ENCODE measurements around the gene TAS1R1. TPM values are rescaled to one million over a fixed set of nuclear protein-coding genes. Genes with fewer than 3 reads are reported as not detected.

TAS1R1 gene
- total RNA-seq, 1 donor from 2014 or later = not detected

DNA sequence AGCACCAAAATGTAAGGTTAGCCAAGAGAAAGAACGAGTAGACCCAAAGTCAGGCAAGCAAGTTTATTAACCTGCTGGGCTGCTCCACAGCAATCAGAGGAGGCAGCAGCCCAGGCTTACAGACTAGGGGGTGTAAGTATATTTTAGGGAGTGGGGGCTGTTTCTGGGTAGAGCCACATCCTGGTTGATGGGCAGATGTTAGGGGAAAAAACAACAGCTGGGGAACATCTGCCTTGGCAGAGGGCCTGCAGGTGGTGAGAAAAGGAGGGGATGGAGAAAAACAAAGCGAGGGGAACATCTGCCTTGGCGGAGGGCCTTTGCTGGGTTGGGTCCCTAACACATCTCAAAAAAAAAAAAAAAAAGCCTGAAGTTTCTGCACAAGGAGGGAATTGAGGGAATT lies 15.0 kb downstream of the TAS1R1 start:
- no peaks in the 10 kb centered on the region for H3K9me3 ChIP-seq
- H3K4me3 ChIP-seq = no peak overlapping the region
- H3K27ac ChIP-seq = no peak overlapping the region
- no peaks in the 10 kb centered on the region for H3K27me3 ChIP-seq
- no peaks in the 10 kb centered on the region for H3K36me3 ChIP-seq
- no peaks in the 10 kb centered on the region for H3K4me1 ChIP-seq
- TF ChIP-seq POLR2A (IDR thresholded peaks at IDR 0.05) (no peak), POLR2AphosphoS5 (IDR thresholded peaks at IDR 0.05; ENCODE audit: insufficient read depth in 1 of 2, low read depth in 1 of 2) (no peak)
- TF ChIP-seq, protein P1, sequence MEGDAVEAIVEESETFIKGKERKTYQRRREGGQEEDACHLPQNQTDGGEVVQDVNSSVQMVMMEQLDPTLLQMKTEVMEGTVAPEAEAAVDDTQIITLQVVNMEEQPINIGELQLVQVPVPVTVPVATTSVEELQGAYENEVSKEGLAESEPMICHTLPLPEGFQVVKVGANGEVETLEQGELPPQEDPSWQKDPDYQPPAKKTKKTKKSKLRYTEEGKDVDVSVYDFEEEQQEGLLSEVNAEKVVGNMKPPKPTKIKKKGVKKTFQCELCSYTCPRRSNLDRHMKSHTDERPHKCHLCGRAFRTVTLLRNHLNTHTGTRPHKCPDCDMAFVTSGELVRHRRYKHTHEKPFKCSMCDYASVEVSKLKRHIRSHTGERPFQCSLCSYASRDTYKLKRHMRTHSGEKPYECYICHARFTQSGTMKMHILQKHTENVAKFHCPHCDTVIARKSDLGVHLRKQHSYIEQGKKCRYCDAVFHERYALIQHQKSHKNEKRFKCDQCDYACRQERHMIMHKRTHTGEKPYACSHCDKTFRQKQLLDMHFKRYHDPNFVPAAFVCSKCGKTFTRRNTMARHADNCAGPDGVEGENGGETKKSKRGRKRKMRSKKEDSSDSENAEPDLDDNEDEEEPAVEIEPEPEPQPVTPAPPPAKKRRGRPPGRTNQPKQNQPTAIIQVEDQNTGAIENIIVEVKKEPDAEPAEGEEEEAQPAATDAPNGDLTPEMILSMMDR (IDR thresholded peaks at IDR 0.05) = no peak
- no peak for DNase-seq (ENCODE audit: extremely low spot score in 2 of 2)
- intact Hi-C loops (cut with DNase I) = no loop called here

DNA sequence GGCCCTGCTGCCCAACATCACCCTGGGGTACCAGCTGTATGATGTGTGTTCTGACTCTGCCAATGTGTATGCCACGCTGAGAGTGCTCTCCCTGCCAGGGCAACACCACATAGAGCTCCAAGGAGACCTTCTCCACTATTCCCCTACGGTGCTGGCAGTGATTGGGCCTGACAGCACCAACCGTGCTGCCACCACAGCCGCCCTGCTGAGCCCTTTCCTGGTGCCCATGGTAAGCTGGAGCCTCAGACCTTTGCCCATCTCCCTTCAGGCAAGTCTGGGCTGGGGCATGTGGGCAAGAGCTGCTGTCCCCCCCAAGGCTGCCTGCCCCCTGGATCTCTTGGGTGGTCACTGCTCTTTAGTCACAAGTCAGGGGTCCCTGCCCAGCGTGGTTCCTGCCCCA lies 15.9 kb downstream of the TAS1R1 start:
- no peaks in the 10 kb centered on the region for H3K9me3 ChIP-seq
- TF ChIP-seq POLR2A (IDR thresholded peaks at IDR 0.05) = no peak
- TF ChIP-seq POLR2AphosphoS5 (IDR thresholded peaks at IDR 0.05; ENCODE audit: insufficient read depth in 1 of 2, low read depth in 1 of 2) = no peak
- TF ChIP-seq, protein P1 (IDR thresholded peaks at IDR 0.05) = no peak
- no peak for DNase-seq (ENCODE audit: extremely low spot score in 2 of 2)
- no peak overlapping the region for H3K4me3 ChIP-seq
- H3K27ac ChIP-seq = no peak overlapping the region
- no peaks in the 10 kb centered on the region for H3K36me3 ChIP-seq
- no peaks in the 10 kb centered on the region for H3K27me3 ChIP-seq
- intact Hi-C loops (cut with DNase I) = no loop called here
- H3K4me1 ChIP-seq = no peaks in the 10 kb centered on the region

DNA sequence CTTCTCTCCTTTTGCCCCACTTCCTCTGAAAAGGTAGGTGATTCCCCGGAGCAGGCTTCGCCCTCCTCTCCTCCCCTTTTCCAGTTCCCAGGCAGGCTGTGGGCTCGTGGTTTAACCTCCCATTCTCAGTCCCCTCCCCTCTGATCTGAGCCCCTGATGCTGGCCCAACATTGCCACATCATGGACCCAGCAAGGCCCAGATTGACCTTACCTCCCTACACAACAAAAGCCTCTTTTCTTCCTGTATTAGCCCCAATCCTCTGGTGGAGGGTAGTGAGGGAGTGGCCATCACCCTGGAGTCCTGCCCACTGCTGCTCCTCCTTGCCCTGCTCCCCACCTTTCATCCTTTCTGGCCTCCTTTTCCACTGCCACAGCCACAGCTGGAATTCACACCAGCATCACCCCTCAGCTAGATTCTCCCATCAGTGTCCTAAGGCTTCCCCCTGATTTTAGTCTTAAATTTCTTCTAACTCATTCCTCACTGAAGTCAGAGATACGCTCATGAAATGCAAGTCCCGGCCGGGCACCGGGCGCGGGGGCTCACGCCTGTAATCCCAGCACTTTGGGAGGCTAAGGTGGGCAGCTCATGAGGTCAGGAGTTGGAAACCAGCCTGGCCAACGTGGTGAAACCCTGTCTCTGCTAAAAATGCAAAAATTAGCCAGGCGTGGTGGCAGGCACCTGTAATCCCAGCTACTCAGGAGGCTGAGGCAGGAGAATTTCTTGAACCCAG lies 17.7 kb downstream of the TAS1R1 start:
- no peak overlapping the region for H3K27ac ChIP-seq
- H3K4me1 ChIP-seq = no peaks in the 10 kb centered on the region
- TF ChIP-seq POLR2AphosphoS5 (IDR thresholded peaks at IDR 0.05; ENCODE audit: insufficient read depth in 1 of 2, low read depth in 1 of 2) (no peak), POLR2A (IDR thresholded peaks at IDR 0.05) (no peak)
- TF ChIP-seq, protein P1 (IDR thresholded peaks at IDR 0.05) = no peak
- no peak for DNase-seq (ENCODE audit: extremely low spot score in 2 of 2)
- H3K27me3 ChIP-seq = no peaks in the 10 kb centered on the region
- H3K9me3 ChIP-seq = no peaks in the 10 kb centered on the region
- no peaks in the 10 kb centered on the region for H3K36me3 ChIP-seq
- intact Hi-C loops (cut with DNase I) = no loop called here
- H3K4me3 ChIP-seq = no peak overlapping the region

DNA sequence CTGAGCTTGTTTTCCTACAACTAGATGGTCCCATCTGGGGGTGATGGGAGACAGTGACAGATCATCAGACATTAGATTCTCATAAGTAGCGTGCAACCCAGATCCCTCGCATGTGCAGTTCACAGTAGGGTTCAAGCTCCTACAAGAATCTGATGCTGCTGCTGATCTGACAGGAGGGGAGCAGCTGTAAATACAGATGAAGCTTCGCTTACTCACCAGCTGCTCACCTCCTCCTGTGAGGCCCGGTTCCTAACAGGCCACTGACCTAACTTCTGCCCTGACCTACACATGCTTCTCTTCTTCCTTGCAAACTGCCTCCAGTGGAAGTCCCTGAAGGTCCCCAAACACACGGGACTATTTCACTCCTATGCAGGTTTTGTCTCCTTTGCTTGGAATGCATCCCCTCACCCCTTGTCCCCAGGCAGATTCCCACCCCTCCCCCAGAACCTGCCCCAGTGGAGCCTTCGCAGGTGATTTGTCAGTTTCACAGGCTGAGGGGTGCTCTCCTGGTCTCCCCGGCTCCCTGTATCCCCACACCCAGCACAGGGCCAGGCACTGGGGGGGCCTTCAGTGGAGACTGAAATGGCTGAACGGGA lies 19.0 kb downstream of the TAS1R1 start:
- TF ChIP-seq POLR2AphosphoS5 (IDR thresholded peaks at IDR 0.05; ENCODE audit: insufficient read depth in 1 of 2, low read depth in 1 of 2) = no peak
- TF ChIP-seq, protein P1 (IDR thresholded peaks at IDR 0.05) = no peak
- no peak for TF ChIP-seq POLR2A (IDR thresholded peaks at IDR 0.05)
- H3K4me1 ChIP-seq = peaks cover 3% of the 10 kb centered on the region

DNA sequence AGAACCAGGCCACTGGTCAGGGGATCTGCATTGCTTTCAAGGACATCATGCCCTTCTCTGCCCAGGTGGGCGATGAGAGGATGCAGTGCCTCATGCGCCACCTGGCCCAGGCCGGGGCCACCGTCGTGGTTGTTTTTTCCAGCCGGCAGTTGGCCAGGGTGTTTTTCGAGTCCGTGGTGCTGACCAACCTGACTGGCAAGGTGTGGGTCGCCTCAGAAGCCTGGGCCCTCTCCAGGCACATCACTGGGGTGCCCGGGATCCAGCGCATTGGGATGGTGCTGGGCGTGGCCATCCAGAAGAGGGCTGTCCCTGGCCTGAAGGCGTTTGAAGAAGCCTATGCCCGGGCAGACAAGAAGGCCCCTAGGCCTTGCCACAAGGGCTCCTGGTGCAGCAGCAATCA lies 19.7 kb downstream of the TAS1R1 start:
- Histone ChIP-seq H3K4me1 (peaks cover 7% of the 10 kb centered on the region), H3K36me3 (no peaks in the 10 kb centered on the region), H3K4me3 (no peak overlapping the region), H3K9me3 (no peaks in the 10 kb centered on the region), H3K27me3 (no peaks in the 10 kb centered on the region), H3K27ac (no peak overlapping the region)
- DNase-seq (ENCODE audit: extremely low spot score in 2 of 2) = no peak
- TF ChIP-seq POLR2AphosphoS5 (IDR thresholded peaks at IDR 0.05; ENCODE audit: insufficient read depth in 1 of 2, low read depth in 1 of 2) = no peak
- TF ChIP-seq POLR2A (IDR thresholded peaks at IDR 0.05) = no peak
- TF ChIP-seq, protein P1 (IDR thresholded peaks at IDR 0.05) = no peak
- intact Hi-C loops (cut with DNase I) = no loop called here

More for the DNA sequence above, 19.0 kb downstream of the TAS1R1 start:
- no peak overlapping the region for H3K27ac ChIP-seq
- H3K9me3 ChIP-seq = no peaks in the 10 kb centered on the region
- no peak for DNase-seq (ENCODE audit: extremely low spot score in 2 of 2)
- H3K4me3 ChIP-seq = no peak overlapping the region
- no peaks in the 10 kb centered on the region for H3K36me3 ChIP-seq
- H3K27me3 ChIP-seq = no peaks in the 10 kb centered on the region
- intact Hi-C loops (cut with DNase I) = no loop called here
